WTC11 (cell line): ENCODE measurements around the gene KRT83. TPM values are rescaled to one million over a fixed set of nuclear protein-coding genes. Genes with fewer than 3 reads are reported as not detected.
A peak's percentile ranks its signal among the peaks of the same experiment; 100 is the strongest.

Experiments used
- ATAC-seq: fragments of 200-7000 bp; cut with Tn5 transposase; 2 replicates; pipeline ENCODE4 v1.10.0; 2021; ENCODE audit warnings: mild to moderate bottlenecking, moderate library complexity
- CTCF ChIA-PET: fragments of 300-600 bp; sonication (Branson Sonifier 250); formaldehyde crosslinking; loops from one replicate; lab custom pipeline; 2021; ENCODE audit warnings: antibody characterized with exemption; lab: Charles Lee
- POLR2A ChIA-PET: fragments of 350-600 bp; sonication (Branson Sonifier 250); formaldehyde crosslinking; loops from one replicate; lab custom pipeline; 2021; ENCODE audit warnings: antibody characterized with exemption; lab: Charles Lee
- DNase-seq: peaks from one replicate; pipeline ENCODE4 v3.0.0; 2021; ENCODE audit warnings: low spot score
- H3K27ac Mint-ChIP-seq: 2 replicates; pipeline ENCODE4 v1.8.0; 2021; ENCODE audit warnings: mixed read lengths
- H3K27me3 Mint-ChIP-seq: 2 replicates; pipeline ENCODE4 v1.8.0; 2021; ENCODE audit warnings: low read depth, mild to moderate bottlenecking, moderate library complexity, mixed read lengths
- H3K36me3 Mint-ChIP-seq: 2 replicates; pipeline ENCODE4 v1.8.0; 2021; ENCODE audit warnings: mixed read lengths
- H3K4me1 Mint-ChIP-seq: 2 replicates; pipeline ENCODE4 v1.8.0; 2022; ENCODE audit warnings: mixed read lengths
- H3K4me3 Mint-ChIP-seq: 2 replicates; pipeline ENCODE4 v1.8.0; 2021; ENCODE audit warnings: mild to moderate bottlenecking, moderate library complexity, mixed read lengths
- H3K9me3 Mint-ChIP-seq: 2 replicates; pipeline ENCODE4 v1.8.0; 2021; ENCODE audit warnings: mixed read lengths
- CBFB ChIP-seq: sonication (generic); formaldehyde crosslinking; IDR thresholded peaks from 2 replicates; pipeline ENCODE4 v1.8.1; 2022; ENCODE audit warnings: mild to moderate bottlenecking, low read depth, missing genetic modification reagents
- E2F4 ChIP-seq: sonication (generic); formaldehyde crosslinking; IDR thresholded peaks from 2 replicates; pipeline ENCODE4 v1.8.1; 2022; ENCODE audit warnings: low read depth, mild to moderate bottlenecking, moderate library complexity, missing genetic modification reagents, borderline replicate concordance
- ETV6 ChIP-seq: sonication (generic); formaldehyde crosslinking; IDR thresholded peaks from 2 replicates; pipeline ENCODE4 v1.8.1; 2022; ENCODE audit warnings: mild to moderate bottlenecking, missing genetic modification reagents
- FOXJ3 ChIP-seq: sonication (generic); formaldehyde crosslinking; IDR thresholded peaks from 2 replicates; pipeline ENCODE4 v1.9.0; 2021; ENCODE audit warnings: missing genetic modification reagents, mild to moderate bottlenecking, borderline replicate concordance
- NR3C1 ChIP-seq: sonication (generic); formaldehyde crosslinking; conservative IDR thresholded peaks from 2 replicates; pipeline ENCODE4 v1.8.1; 2023; ENCODE audit warnings: low read depth, mild to moderate bottlenecking, missing genetic modification reagents
- PRDM15 ChIP-seq: sonication (generic); formaldehyde crosslinking; IDR thresholded peaks from 2 replicates; pipeline ENCODE4 v1.8.0; 2022; ENCODE audit warnings: missing genetic modification reagents
- SMAD3 ChIP-seq: sonication (generic); formaldehyde crosslinking; IDR thresholded peaks from 2 replicates; pipeline ENCODE4 v1.8.0; 2022; ENCODE audit warnings: missing genetic modification reagents, mild to moderate bottlenecking, borderline replicate concordance
- SOX15 ChIP-seq: fragments of 250-450 bp; sonication (Bioruptor Pico); IDR thresholded peaks from 2 replicates; pipeline ENCODE4 v1.9.0; 2021; ENCODE audit warnings: mild to moderate bottlenecking
- TEAD1 ChIP-seq: sonication (generic); formaldehyde crosslinking; IDR thresholded peaks from 2 replicates; pipeline ENCODE4 v1.8.0; 2022; ENCODE audit warnings: mild to moderate bottlenecking, missing genetic modification reagents
- ZNF232 ChIP-seq: sonication (generic); formaldehyde crosslinking; IDR thresholded peaks from 2 replicates; pipeline ENCODE4 v1.8.0; 2022; ENCODE audit warnings: mild to moderate bottlenecking, missing genetic modification reagents
- ZNF423 ChIP-seq: fragments of 250-450 bp; sonication (Bioruptor Pico); IDR thresholded peaks from 2 replicates; pipeline ENCODE4 v2.1.2; 2022; ENCODE audit warnings: mild to moderate bottlenecking, moderate library complexity
- total RNA-seq: library from RNA; stranded (reverse); gene quantifications from 3 replicates; pipeline ENCODE4 v1.2.3, GENCODE V29; 2021
- TF ChIP-seq, protein P1 (sequence below): fragments of 250-450 bp; sonication (Bioruptor Pico); IDR thresholded peaks from 2 replicates; pipeline ENCODE4 v1.9.0; 2021; ENCODE audit warnings: mild to moderate bottlenecking, borderline replicate concordance
- TF ChIP-seq, protein P2 (sequence below): fragments of 200-600 bp; IDR thresholded peaks from 2 replicates; pipeline ENCODE4 v1.8.0; 2022; ENCODE audit warnings: antibody characterized with exemption
- TF ChIP-seq, protein P3 (sequence below): sonication (generic); formaldehyde crosslinking; IDR thresholded peaks from 2 replicates; pipeline ENCODE4 v1.8.0; 2022; ENCODE audit warnings: mild to moderate bottlenecking, missing genetic modification reagents

KRT83 gene
- total RNA-seq, 1 experiment from 2014 or later: not detected

DNA sequence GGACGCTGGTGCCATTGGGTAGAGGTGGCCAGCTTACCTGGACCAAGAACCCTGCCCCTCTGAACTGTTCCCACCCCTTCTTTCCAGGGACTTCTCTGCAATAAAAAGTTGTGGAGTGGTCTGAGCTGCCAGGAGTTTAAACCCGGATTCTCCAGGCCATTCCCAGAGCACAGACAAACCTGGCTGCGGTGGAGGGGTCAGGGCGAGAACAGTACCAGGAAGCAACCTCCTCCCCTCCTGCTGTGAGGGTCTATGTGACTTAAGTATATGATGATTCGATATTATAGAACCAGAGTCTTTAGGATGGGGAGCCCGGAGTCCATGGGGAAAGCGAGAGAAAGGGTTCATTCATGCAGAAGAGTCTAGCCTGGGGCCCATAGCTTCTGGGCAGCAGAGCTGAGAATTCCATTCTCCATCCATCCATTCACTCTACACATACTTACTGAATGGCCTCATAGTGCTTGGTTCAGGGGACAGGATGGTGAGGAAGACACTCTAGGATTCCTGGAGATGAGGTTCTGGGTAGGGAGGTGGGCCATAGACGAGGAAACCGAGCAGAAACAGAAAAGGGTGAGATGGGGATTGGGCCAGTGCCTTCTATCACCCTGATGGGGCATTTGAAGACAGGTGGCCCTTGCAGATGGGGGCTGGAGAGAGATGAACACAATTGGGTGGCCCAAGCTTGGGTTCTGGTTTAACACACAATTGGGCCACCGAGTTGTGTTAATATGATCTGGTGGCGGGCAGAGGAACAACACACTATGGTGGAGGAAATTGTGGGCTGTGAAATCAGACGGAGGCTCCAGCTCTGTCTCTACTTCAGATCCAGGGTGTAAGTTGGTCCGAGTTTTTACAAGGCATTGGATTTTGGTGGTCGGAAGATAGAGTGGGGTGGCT is 41.5 kb downstream of the KRT83 start:
- TF ChIP-seq SMAD3 (CRISPR knock-in tag) (no peak), ETV6 (CRISPR knock-in tag) (no peak), FOXJ3 (CRISPR knock-in tag) (no peak), SOX15 (no peak), PRDM15 (CRISPR knock-in tag) (no peak), ZNF232 (CRISPR knock-in tag) (no peak), E2F4 (no peak), ZNF423 (CRISPR knock-in tag) (no peak), TEAD1 (CRISPR knock-in tag) (no peak)
- TF ChIP-seq, protein P1, sequence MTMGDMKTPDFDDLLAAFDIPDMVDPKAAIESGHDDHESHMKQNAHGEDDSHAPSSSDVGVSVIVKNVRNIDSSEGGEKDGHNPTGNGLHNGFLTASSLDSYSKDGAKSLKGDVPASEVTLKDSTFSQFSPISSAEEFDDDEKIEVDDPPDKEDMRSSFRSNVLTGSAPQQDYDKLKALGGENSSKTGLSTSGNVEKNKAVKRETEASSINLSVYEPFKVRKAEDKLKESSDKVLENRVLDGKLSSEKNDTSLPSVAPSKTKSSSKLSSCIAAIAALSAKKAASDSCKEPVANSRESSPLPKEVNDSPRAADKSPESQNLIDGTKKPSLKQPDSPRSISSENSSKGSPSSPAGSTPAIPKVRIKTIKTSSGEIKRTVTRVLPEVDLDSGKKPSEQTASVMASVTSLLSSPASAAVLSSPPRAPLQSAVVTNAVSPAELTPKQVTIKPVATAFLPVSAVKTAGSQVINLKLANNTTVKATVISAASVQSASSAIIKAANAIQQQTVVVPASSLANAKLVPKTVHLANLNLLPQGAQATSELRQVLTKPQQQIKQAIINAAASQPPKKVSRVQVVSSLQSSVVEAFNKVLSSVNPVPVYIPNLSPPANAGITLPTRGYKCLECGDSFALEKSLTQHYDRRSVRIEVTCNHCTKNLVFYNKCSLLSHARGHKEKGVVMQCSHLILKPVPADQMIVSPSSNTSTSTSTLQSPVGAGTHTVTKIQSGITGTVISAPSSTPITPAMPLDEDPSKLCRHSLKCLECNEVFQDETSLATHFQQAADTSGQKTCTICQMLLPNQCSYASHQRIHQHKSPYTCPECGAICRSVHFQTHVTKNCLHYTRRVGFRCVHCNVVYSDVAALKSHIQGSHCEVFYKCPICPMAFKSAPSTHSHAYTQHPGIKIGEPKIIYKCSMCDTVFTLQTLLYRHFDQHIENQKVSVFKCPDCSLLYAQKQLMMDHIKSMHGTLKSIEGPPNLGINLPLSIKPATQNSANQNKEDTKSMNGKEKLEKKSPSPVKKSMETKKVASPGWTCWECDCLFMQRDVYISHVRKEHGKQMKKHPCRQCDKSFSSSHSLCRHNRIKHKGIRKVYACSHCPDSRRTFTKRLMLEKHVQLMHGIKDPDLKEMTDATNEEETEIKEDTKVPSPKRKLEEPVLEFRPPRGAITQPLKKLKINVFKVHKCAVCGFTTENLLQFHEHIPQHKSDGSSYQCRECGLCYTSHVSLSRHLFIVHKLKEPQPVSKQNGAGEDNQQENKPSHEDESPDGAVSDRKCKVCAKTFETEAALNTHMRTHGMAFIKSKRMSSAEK: no peak
- no peaks in the 10 kb centered on the region for H3K36me3 Mint-ChIP-seq
- ChIA-PET CTCF (interaction anchor here (0.6 to 6.2 kb wide), 88 partner anchors 7 to 1142 kb away, joined by 3 to 122 read pairs (median 5); partner anchors contain the start of genes KRT7, KRT80 and KRT83), POLR2A (no interaction called here)
- no peak overlapping the region for H3K4me3 Mint-ChIP-seq
- no peak overlapping the region for H3K27ac Mint-ChIP-seq
- peaks cover 5% of the 10 kb centered on the region for H3K4me1 Mint-ChIP-seq
- no peaks in the 10 kb centered on the region for H3K9me3 Mint-ChIP-seq
- H3K27me3 Mint-ChIP-seq: peaks cover 20% of the 10 kb centered on the region
- ATAC-seq (no peak), DNase-seq (no peak)

DNA sequence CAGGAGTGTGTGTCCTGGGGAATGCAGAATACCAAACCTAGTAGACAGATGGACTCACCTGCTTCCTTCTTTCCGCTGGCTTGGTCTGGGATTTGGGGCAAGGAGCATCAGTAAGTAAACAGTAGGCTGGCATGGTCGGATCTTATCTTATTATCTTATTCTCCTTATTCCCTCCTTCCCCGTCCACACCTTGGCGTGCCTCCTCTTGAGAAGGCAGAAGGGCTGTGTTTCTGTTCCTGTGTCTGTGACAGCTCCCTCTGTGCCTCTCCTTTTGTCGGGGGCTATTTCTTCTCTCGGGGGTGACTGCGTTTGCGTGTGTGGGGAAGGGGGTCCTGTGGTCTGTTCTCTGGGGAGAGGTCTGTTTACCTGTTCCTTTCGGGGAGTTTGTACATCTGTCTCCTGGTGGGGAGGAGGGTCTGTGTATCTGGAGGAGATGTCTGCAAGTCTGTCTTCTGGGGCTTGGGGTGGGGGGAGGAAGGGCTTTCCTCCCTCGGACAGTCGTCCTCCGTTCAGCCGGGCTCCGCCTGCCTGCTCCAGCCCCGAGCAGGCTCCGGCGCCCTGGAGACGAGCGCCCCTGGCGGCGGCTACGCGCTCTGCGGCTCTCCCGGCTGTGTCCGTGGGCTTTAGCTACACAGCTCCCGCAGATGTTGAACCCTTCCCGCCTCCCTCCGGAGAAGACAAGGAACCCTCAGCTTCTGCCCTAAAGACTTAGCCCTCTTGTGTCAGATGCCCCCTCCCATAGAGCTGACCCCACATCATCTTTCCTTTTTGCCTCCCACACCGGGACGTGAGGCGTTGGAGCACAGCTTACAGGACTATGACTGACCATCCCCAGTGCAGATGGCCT is 42.4 kb downstream of the KRT83 start:
- ChIA-PET CTCF (interaction anchor here (0.5 to 6.2 kb wide), 97 partner anchors 8 to 1615 kb away, joined by 3 to 122 read pairs (median 5); partner anchors contain the start of genes KRT7, KRT80 and KRT83), POLR2A (interaction anchor here (0.6 to 0.7 kb wide), 2 partner anchors 33 to 80 kb away, joined by 5 read pairs; no protein-coding TSS in a partner anchor)
- no peak overlapping the region for H3K27ac Mint-ChIP-seq
- H3K4me1 Mint-ChIP-seq: peaks cover 5% of the 10 kb centered on the region
- peak; percentile 87 for DNase-seq
- H3K36me3 Mint-ChIP-seq: no peaks in the 10 kb centered on the region
- H3K27me3 Mint-ChIP-seq: peaks cover 20% of the 10 kb centered on the region
- H3K9me3 Mint-ChIP-seq: no peaks in the 10 kb centered on the region
- ATAC-seq: peak; percentile 99
- H3K4me3 Mint-ChIP-seq: peak overlapping the region; percentile 74
- TF ChIP-seq CBFB (CRISPR knock-in tag): no peak
- no peak for TF ChIP-seq NR3C1
- TF ChIP-seq, protein P2, sequence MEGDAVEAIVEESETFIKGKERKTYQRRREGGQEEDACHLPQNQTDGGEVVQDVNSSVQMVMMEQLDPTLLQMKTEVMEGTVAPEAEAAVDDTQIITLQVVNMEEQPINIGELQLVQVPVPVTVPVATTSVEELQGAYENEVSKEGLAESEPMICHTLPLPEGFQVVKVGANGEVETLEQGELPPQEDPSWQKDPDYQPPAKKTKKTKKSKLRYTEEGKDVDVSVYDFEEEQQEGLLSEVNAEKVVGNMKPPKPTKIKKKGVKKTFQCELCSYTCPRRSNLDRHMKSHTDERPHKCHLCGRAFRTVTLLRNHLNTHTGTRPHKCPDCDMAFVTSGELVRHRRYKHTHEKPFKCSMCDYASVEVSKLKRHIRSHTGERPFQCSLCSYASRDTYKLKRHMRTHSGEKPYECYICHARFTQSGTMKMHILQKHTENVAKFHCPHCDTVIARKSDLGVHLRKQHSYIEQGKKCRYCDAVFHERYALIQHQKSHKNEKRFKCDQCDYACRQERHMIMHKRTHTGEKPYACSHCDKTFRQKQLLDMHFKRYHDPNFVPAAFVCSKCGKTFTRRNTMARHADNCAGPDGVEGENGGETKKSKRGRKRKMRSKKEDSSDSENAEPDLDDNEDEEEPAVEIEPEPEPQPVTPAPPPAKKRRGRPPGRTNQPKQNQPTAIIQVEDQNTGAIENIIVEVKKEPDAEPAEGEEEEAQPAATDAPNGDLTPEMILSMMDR: peak; percentile 97
- no peak for TF ChIP-seq ETV6 (CRISPR knock-in tag)
- TF ChIP-seq, protein P3, sequence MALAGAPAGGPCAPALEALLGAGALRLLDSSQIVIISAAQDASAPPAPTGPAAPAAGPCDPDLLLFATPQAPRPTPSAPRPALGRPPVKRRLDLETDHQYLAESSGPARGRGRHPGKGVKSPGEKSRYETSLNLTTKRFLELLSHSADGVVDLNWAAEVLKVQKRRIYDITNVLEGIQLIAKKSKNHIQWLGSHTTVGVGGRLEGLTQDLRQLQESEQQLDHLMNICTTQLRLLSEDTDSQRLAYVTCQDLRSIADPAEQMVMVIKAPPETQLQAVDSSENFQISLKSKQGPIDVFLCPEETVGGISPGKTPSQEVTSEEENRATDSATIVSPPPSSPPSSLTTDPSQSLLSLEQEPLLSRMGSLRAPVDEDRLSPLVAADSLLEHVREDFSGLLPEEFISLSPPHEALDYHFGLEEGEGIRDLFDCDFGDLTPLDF: no peak
